ENCODE results near the gene ATP11B.

- TF ChIP-seq CTCF (IDR thresholded peaks at IDR 0.05) (no peak), EZH2phosphoT487 (IDR thresholded peaks at IDR 0.05) (no peak)
Observed at GRCh38 chr3:182964179-182964578, 170.9 kb downstream of the ATP11B start.
